Inferior parietal cortex (tissue), 1 donor: ENCODE data around the gene PFKL.
"Not testable (repeated sequence)": the region's sequence is repeated elsewhere in the genome, so short reads cannot be mapped to it uniquely, and the experiment has no call there.

Experiments
- DNase-seq: peaks from one replicate; pipeline ENCODE4 v3.0.0-alpha.2; 2016; ENCODE audit errors: extremely low spot score

The PFKL gene

DNA sequence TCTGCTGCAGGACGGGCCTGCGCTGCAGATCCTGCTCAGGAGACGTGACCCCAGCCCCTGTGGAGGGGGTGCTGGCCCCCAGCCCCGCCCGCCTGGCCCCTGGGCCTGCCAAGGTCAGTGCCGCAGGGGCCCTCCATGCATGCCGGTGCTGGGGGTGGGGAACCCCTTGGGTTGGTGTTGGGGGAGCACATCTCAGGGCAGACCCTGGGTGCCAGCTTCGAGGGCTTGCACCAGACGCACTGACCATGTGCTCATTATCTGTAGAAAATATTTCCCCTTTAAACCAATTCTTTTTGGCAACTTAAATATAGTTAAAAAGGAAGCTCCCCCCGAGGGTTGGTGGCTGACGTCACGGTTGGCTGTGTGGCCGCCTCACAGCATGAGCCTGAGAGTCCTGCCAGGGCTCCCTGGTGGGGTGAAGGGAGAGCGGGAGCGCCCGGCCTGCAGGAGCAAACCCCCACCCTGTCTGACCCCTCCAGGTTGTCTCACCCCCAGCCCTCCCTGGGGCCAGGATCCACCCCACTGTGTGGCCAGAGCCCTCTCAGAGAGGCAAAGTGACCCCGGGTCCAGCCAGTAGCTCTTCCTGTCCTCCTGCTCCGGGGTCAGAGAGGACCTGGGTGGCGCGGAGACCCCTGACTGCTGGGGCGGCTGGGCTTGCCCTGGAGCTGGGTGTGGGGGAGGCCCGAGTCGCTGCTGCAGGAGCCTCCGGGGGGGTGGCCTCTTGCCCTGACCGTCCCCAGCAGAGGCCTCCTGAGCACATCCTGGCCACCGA is 5.3 kb upstream of the PFKL start:
- DNase-seq: no peak

DNA sequence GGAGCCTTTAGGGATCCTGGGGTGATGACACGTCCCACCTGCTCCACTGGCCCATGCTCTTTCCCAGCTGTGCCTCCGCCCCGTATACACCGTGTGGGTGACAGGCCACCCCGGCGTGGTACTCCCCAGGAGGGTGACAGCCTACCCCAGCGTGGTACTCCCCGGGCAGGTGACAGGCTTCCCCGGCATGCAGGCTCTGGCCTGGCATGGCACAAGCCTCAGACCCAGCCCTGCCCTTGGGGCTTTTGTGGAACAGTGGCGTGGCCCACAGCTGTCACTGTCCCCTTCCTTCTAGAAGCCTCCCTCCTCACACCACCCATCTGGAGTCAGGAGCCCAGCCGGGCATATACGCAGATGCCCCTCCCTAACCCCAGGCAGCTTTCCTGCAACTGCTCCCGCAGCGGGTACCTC is 4.7 kb upstream of the PFKL start:
- no peak for DNase-seq

DNA sequence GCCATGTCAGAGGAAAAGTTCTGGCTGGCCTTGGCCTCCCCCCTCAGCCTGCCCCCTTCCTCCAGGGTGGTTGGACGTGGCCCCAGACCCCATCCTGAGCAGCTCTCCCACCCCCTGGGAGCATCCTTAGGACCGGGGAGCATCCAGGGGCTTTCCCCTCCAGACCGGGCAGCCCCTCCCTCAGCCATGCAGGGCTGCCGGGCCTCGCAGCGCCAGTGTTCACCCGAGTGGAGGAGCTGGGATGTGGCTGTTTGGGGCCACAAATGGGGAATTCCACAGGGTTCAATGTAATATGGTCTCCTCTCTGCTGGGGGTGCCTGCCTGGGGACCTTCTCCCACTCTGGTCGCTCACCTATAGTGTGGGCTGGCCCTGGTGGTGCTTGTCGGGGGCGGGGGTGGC is 4.2 kb upstream of the PFKL start:
- DNase-seq: no peak

DNA sequence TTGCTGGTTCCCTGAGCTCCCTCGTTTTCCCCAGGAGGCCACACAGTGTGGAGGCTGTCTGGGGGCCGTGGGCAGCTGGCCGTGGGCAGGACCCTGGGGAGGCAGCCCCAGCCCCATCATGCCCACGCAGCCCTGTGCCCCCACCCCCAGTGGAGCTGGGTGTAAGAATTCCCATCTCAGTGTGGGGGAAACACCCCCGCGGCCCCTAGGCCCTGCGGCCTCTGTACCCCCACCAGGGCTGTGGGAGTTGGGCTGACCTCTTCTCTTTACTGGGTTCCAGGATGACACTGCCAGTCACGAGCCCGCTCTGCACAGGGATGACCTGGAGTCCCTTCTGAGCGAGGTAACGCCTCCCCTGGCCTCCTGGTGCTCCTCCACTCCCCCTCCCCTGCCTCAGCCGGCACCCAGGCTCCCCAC is 3.7 kb upstream of the PFKL start:
- DNase-seq: no peak

DNA sequence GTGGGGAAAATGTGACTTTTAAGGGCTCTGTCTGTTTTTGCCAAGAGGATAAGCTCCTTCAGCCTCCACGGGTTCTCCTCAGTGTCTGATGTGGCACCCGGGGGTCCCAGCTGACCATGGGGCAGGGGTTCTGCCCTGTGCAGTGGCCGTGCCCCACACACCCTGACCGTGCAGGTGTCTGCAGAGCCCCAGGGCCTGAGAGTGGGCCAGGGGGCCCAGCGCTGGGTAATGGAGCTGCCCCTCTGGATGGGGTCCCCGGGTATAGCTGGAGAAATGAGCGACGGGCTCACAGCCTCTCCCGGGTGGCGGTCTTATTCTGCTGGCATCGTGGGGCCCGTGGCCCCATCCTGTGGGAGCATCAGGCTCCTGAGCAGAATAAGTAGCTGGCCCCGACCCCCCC is 2.9 kb upstream of the PFKL start:
- no peak for DNase-seq

DNA sequence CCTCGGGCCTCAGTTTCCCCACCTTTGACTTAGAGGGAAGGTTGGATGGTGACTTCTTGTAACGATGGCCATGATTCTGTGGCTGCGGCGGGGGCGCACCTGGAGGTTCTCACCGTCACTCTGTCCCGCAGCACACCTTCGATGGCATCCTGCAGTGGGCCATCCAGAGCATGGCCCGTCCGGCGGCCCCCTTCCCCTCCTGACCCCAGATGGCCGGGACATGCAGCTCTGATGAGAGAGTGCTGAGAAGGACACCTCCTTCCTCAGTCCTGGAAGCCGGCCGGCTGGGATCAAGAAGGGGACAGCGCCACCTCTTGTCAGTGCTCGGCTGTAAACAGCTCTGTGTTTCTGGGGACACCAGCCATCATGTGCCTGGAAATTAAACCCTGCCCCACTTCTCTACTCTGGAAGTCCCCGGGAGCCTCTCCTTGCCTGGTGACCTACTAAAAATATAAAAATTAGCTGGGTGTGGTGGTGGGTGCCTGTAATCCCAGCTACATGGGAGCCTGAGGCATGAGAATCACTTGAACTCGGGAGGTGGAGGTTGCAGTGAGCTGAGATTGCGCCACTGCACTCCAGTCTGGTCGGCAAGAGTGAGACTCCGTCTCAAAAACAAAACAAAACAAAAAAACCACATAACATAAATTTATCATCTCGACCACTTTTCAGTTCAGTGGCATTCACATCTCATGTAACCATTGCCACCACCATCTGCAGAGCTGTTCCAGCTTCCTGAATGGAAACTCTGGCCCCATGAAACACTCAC is 2.1 kb upstream of the PFKL start:
- DNase-seq: peak; percentile 85

DNA sequence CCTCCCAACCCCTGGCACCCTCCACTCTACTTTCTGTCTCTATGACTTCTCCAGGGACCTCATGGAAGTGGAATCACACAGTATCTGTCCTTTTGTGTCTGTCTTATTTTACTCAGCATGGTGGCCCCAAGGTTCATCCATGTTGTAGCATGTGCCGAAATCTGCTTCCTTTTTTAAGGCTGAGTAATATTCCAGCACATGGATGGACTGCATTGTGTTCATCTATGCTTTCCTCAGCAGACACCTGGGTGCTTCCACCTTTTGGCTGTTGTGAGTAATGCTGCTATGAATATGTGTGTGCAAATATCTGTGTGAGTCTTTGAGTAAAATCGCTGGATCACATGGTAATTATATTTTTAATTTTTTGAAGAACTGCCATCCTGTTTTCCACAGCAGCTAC is 1.6 kb upstream of the PFKL start:
- DNase-seq: no peak

DNA sequence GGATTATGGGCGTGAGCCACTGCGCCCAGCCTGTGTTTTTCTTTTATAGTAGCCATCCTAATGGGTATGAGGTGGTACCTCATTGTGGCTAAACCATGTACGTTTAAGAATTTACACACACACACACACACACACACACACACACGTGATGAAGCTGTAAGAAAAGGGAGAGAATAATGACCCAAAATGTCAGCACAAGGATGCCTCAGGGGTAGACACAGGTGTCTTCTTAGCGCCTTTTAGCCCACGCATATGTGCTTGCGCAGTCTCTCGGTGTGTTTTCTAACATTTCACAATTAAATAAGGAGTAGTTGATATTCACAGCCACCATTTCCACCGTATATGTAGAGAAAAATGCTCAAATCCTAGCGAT is 782 bp upstream of the PFKL start:
- DNase-seq: no peak

DNA sequence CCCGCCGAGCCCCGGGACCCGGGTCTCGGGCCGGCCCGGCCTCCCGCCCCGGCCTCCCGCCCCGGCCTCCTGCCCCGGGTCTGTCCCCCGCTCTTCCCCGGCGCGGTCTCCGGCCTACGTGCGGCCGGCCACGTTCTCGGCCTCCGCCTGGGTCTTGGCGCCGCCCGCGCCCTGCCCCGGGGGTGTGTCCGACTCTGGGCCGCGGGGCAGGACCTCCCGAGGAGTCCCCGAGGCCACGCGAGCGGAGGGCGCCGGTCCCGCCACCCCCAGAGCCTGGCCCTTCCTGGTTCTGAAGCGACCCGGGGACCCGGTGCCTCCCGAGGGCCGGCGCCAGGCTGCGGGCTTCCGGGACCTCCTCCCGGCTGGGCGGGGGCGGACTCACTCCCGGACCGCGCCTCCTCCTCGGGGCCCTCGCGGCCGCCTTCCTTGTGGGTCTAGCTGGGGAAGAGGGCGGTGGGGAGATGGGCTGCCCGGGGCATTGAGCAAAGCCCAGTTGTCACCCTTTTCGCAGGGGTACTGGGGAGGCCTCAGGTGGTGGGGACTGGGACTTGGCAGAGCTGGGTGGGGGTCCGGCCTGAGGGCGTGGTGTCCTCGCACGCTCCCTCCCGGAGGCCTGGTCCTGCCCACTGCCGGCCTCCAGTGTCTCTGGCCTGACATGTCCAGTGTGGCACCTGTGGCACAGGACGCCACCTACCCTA is 558 bp downstream of the PFKL start:
- no peak for DNase-seq

DNA sequence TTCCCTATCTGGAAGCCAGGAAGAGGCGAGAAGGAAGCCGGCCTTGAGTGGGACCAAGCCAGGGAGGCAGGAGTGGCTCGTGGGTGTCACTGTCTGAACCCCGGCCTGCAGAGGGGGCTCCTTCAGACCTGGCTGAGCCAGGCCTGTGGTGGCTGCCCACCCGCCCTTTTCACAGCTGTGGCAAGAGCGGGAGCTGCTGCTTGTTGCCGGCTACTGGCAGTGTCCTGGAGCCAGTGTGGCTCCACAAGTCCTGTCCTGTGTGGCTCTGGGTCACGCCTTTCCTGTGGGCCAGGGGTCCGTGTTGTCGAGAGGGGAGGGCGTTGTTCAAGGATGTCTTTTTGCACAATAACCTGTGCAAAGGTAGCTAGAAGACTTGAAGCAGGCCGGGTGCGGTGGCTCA is 1.3 kb downstream of the PFKL start:
- no peak for DNase-seq

DNA sequence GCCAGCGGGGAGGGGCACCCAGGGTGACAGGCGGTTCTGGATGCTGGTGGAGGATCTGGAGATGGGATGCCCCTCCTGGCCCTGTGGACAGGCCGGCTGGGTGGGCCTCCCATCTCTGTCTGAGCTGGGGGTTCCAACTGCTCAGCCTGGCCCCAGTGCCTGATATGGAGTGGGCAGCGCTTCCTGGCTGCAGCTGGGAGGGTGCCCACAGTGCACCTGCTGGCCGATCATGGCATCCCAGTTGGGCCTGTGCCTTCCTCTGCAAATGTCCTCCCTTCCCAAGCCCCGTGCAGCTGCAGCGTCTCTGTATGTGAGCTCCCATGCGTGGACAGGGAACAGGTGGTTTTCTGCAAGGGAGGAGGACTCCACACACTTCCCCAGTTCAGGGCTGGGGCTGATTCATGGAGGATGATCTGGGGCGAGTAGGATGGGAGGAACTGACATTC is 2.1 kb downstream of the PFKL start:
- no peak for DNase-seq

DNA sequence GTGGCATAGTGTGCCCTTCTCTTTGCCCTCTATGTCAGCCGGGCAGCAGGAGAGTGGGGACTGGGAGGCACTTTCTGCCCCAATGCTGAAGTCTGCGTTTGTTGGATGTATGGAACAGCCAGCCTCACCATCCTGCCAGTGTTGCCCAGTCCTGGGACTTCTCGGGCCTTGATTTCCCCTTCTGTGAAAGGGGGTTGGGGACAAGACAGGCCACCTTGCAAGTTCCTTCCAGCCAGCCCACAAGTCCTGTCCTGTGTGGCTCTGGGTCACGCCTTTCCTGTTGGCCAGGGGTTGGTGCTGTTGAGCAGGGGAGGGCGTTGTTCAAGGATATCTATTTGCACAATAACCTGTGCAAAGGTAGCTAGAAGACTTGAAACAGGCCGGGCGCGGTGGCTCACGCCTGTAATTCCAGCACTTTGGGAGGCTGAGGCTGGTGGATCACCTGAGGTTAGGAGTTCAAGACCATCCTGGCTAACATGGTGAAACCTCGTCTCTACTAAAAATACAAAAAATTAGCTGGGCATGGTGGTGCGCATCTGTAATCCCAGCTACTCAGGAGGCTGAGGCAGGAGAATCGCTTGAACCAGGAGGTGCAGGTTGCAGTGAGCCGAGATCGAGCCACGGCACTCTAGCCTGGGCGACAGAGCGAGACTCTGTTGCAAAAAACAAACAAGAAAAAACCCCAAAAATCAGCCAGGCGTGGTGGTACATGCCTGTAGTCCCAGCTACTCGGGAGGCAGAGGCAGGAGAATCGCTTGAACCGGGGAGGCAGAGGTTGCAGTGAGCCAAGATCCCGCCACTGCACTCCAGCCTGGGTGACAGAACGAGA is 2.9 kb downstream of the PFKL start:
- not testable (repeated sequence) for DNase-seq

DNA sequence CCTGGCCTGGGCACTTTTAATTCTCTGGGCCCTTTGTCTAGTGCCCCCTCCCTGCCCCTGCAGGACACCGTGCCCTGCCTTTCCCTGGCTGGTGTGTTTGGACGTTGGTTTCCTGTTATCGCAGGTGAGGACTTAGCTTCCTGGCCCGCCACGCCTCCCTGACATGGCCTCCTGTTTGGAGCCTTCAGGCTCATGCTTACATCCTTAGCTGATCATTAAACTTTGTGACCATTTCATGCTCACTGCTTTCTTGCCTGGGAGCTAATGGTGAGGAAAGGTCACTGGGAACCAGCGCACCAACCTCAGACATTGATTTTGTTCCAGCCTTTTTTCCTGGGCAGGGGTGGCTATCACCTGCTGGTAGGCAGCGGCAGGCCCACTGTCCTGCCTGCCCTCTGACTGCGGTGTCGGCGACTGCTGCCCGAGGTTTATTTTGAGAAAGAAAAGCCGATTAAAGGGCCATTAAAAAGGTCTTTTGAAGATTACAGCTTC is 3.7 kb downstream of the PFKL start:
- no peak for DNase-seq

DNA sequence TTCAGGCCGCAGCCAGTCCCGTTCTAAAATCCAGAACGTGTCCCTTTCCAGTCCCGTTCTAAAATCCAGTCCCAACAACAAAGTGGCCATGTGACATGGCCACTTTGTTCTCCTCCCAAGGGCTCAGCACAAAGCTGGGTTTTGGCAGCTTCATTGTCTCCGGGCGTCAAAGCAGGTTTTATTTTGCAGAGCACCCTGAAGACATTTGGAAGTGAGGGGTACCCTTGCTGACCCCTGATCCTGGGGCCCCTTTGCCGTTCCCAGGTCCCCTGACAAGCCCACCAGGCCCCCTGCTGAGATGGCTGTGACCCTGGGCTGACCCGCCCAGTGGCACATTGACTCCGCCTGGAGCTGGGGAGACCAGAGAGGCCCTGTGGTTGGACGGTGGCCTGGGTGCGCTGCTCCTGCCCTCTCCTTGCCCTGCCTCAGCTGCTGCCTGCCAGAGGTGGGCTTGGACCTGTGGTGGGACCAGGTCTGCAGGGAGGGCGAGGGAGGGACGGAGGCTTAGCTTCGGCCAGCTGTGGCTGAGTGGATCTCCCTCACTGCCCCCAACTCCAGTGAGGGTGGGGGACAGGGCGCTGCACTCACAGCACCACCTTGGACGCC is 4.3 kb downstream of the PFKL start:
- DNase-seq: peak; percentile 39

DNA sequence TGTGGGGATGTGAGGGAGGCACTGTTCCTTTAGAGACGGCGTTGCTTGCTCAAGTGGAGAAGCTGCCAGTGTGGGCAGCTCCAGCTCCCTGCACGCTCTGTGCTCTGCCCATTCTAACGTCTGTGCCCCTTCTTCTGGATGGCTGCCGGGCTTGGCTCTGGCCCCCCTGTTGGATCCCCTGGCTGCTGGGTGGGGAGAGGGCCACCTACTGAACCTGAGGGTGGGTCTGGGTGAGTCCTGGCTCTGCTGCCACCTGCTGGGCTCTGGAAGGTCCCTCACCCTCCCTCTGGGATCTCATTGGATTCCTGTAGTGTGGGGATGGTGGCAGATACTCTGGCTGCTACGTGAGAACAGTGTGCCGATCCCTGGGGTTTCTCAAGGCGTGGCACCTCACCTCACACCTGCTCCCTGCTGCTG is 5.0 kb downstream of the PFKL start:
- peak; percentile 49 for DNase-seq

DNA sequence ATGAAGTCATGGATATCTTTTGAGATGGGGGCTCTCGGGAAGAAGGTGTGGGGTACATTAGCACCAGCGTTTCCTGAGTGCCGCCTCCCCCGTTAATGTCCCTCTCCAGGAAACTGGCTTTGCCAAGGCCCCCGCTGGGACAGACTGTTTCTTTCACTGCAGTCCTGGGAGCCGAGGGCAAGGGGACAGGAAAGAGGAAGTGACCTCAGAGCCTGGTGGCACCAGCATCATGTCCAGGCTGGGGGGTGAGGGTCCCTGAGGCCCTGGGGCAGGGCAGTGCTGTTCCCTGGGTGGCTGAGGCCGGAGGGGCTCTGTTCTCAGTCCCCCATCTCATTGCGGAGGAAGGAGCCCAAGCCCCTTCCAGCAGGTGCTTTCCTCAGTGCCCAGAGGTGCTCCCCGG is 5.8 kb downstream of the PFKL start:
- DNase-seq: no peak

DNA sequence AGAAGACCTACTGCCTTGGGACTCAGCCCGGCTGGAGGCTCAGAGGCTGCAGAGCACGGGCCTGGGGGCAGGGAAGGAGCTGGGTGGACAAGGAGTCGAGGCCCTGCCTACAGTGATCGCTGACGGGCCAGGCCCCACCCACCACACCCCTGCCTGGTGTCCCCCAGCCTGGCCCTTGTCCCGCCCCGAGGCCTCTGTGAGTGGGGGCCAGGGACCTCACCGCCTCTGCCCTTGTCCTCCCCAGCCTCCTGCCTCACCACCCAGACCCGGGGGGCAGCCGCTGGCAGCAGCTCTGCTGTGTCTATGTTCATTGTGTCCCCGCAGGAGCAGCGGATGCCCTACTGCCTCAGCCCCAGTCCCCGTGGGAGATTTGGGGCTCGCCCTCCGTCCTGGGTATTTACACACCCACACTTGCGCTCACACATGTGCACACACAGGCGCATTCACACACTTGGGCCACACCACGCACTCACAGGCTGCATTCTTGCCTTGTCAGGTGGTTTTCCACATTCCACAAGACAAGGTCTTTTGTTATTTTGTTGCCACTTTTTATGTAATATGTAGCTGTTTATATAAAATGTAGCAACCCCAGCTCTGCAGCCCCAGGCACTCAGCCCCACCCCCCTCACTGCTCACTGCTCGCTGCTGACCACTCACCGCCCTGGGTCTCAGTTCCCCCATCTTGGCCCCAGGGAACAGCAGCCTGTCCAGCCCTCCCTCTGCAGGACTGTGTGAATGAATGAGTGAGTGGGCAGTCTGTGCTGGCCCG is 7.3 kb downstream of the PFKL start:
- DNase-seq: no peak

DNA sequence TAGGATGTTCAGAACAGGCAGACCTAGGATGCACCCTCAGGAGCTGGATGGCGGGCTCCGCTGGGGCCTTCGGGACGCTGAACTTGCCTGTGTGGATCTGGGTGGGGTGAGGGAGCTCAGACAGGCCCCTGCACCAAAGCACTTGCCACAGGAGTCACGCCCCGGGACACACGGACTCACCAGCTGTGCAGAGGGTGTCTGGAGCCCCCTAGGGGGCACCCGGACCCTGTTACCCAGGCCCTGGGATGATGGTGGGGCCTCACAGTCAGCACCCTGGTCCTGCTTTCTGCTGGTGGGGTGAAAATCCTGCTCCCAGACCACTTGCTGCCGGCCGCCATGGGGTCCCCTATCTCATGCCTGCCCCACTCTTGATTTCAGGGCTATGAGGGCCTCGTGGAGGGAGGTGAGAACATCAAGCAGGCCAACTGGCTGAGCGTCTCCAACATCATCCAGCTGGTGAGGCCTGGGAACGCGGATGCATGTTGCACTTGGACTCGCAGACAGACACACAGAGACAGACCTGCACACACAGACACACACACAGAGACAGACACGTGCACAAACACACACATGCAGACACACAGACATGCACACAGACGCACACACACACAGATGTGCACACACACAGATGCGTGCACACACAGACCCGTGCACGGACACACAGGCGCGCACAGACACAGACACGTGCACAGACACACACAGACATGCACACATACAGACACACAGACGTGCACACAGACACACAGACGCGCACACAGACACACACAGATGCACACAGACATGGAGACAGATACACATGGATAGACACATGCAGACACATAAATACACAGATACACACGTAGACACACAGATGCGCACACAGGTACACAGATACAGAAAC is 11.0 kb downstream of the PFKL start:
- no peak for DNase-seq

DNA sequence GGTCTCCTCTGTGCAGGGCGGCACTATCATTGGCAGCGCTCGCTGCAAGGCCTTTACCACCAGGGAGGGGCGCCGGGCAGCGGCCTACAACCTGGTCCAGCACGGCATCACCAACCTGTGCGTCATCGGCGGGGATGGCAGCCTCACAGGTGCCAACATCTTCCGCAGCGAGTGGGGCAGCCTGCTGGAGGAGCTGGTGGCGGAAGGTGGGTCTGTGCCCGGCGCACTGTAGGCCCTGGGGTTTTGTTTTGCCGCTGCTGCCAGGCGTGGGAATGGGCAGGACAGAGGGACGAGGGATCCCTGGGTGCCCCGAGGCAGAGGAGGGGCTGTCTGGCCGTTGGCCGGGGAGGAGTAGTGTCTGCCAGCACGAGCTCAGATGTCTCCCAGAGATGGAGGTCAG is 12.2 kb downstream of the PFKL start:
- DNase-seq: no peak
